Islet precursor cell (in vitro differentiated cells): ENCODE data around the gene FAM76A.
"Not testable (repeated sequence)": the region's sequence is repeated elsewhere in the genome, so short reads cannot be mapped to it uniquely, and the experiment has no call there.

ENCODE experiments used
- DNase-seq: peaks from one replicate; pipeline ENCODE4 v3.0.0-alpha.2; 2018

The FAM76A gene

GRCh38 chr1:27782950-27783349, 57.2 kb downstream of the FAM76A start:
- no peak for DNase-seq

- DNase-seq: no peak
Observed at GRCh38 chr1:27784700-27785099, 58.9 kb downstream of the FAM76A start.

- peak; percentile 69 for DNase-seq
Observed at GRCh38 chr1:27785781-27786455, 60.2 kb downstream of the FAM76A start.

GRCh38 chr1:27787895-27788294, 62.1 kb downstream of the FAM76A start:
- DNase-seq: no peak

- no peak for DNase-seq
Observed at GRCh38 chr1:27789540-27790041, 63.8 kb downstream of the FAM76A start.

- not testable (repeated sequence) for DNase-seq
Observed at GRCh38 chr1:27790270-27790669, 64.5 kb downstream of the FAM76A start.

GRCh38 chr1:27795601-27796000, 69.8 kb downstream of the FAM76A start:
- DNase-seq: no peak

- DNase-seq: no peak
Observed at GRCh38 chr1:27804791-27805190, 79.0 kb downstream of the FAM76A start.

GRCh38 chr1:27806758-27807157, 81.0 kb downstream of the FAM76A start:
- no peak for DNase-seq

GRCh38 chr1:27807385-27807784, 81.6 kb downstream of the FAM76A start:
- no peak for DNase-seq

- not testable (repeated sequence) for DNase-seq
Observed at GRCh38 chr1:27808131-27808530, 82.4 kb downstream of the FAM76A start.

- DNase-seq: no peak
Observed at GRCh38 chr1:27809883-27810282, 84.1 kb downstream of the FAM76A start.

- no peak for DNase-seq
Observed at GRCh38 chr1:27811741-27812500, 86.2 kb downstream of the FAM76A start.
